A549 (cell line): ENCODE results near the gene CR1.

Experiments
- CTCF ChIP-seq: fragments of >200 bp; sonication (Bioruptor Twin); formaldehyde crosslinking; IDR thresholded peaks from 3 replicates; pipeline ENCODE4 v1.5.1; 2016
- HMGXB4 ChIP-seq: fragments of 250-450 bp; sonication (Bioruptor Pico); IDR thresholded peaks from 2 replicates; pipeline ENCODE4 v1.5.0; 2021; ENCODE audit warnings: mild to moderate bottlenecking, moderate library complexity, borderline replicate concordance
- MAFK ChIP-seq: fragments of 450-650 bp; IDR thresholded peaks from 2 replicates; pipeline ENCODE4 v1.6.1; 2014; ENCODE audit not compliant: partially characterized antibody
- MAX ChIP-seq: IDR thresholded peaks from 2 replicates; pipeline ENCODE4 v1.6.1; 2012
- NFE2L2 ChIP-seq: fragments of 150-350 bp; conservative IDR thresholded peaks from 2 replicates; pipeline ENCODE4 v1.6.1; 2014; ENCODE audit warnings: low read length
- POLR2A ChIP-seq: IDR thresholded peaks from 2 replicates; pipeline ENCODE4 v1.6.1; 2012; ENCODE audit warnings: mild to moderate bottlenecking, low read length
- TF ChIP-seq, protein P1 (sequence below): fragments of 150-350 bp; IDR thresholded peaks from 2 replicates; pipeline ENCODE4 v1.6.1; 2014; ENCODE audit warnings: low read depth, mild to moderate bottlenecking, low read length

DNA sequence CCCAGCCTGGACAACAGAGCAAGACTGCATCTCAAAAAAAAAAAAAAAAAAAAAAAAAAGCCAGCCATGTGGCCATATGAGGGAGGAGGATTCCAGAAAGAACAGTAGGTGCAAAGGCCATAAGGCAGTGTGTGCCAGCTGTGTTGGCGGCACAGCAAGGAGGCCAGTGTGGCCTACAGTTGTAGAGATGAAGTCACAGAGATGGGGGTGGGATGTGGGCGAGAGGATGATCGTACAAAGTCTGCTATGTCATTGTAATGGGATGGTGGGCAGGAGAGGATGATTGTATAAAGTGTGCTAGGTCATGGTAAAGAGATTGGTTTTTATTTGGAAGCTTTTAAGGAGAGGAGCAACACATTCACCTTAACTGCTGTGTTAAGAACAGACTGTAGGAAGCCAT lies 9.8 kb upstream of the CR1 start:
- TF ChIP-seq POLR2A: no peak
- no peak for TF ChIP-seq MAFK
- TF ChIP-seq, protein P1, sequence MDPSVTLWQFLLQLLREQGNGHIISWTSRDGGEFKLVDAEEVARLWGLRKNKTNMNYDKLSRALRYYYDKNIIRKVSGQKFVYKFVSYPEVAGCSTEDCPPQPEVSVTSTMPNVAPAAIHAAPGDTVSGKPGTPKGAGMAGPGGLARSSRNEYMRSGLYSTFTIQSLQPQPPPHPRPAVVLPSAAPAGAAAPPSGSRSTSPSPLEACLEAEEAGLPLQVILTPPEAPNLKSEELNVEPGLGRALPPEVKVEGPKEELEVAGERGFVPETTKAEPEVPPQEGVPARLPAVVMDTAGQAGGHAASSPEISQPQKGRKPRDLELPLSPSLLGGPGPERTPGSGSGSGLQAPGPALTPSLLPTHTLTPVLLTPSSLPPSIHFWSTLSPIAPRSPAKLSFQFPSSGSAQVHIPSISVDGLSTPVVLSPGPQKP: no peak
- no peak for TF ChIP-seq MAX
- no peak for TF ChIP-seq CTCF
- no peak for TF ChIP-seq HMGXB4
- TF ChIP-seq NFE2L2: no peak
